Measurements from ENCODE around the gene BACE2. TPM values are rescaled to one million over a fixed set of nuclear protein-coding genes. Genes with fewer than 3 reads are reported as not detected.

Gene BACE2
- total RNA-seq, 1 donor from 2014 or later = 82.8 TPM

- no peak overlapping the region for H3K4me3 ChIP-seq (ENCODE audit: low read depth, low read length)
- DNase-seq (ENCODE audit: low read depth) = no peak
Observed at GRCh38 chr21:41204736-41205135, 36.8 kb downstream of the BACE2 start.

GRCh38 chr21:41207401-41208375 is 39.7 kb downstream of the BACE2 start:
- Histone ChIP-seq H3K4me3 (ENCODE audit: low read depth, low read length) (no peak overlapping the region), H3K36me3 (ENCODE audit: control insufficient read depth, insufficient read depth, low read length) (no peaks in the 10 kb centered on the region), H3K27me3 (ENCODE audit: control insufficient read depth, insufficient read depth, low read length) (no peaks in the 10 kb centered on the region)
- TF ChIP-seq CTCF (IDR thresholded peaks at IDR 0.05; ENCODE audit: insufficient read depth, low read length, poor library complexity, severe bottlenecking) = no peak
- peak; percentile 64 for DNase-seq (ENCODE audit: low read depth)

More at GRCh38 chr21:41204736-41205135, 36.8 kb downstream of the BACE2 start:
- no peaks in the 10 kb centered on the region for H3K27me3 ChIP-seq (ENCODE audit: control insufficient read depth, insufficient read depth, low read length)
- H3K36me3 ChIP-seq (ENCODE audit: control insufficient read depth, insufficient read depth, low read length) = no peaks in the 10 kb centered on the region
- no peak for TF ChIP-seq CTCF (IDR thresholded peaks at IDR 0.05; ENCODE audit: insufficient read depth, low read length, poor library complexity, severe bottlenecking)

GRCh38 chr21:41208376-41208763 is 40.4 kb downstream of the BACE2 start:
- Histone ChIP-seq H3K4me3 (ENCODE audit: low read depth, low read length) (no peak overlapping the region), H3K27me3 (ENCODE audit: control insufficient read depth, insufficient read depth, low read length) (no peaks in the 10 kb centered on the region), H3K36me3 (ENCODE audit: control insufficient read depth, insufficient read depth, low read length) (no peaks in the 10 kb centered on the region)
- no peak for TF ChIP-seq CTCF (IDR thresholded peaks at IDR 0.05; ENCODE audit: insufficient read depth, low read length, poor library complexity, severe bottlenecking)
- DNase-seq (ENCODE audit: low read depth) = no peak

GRCh38 chr21:41209016-41209619 is 41.2 kb downstream of the BACE2 start:
- Histone ChIP-seq H3K36me3 (ENCODE audit: control insufficient read depth, insufficient read depth, low read length) (no peaks in the 10 kb centered on the region), H3K4me3 (ENCODE audit: low read depth, low read length) (no peak overlapping the region), H3K27me3 (ENCODE audit: control insufficient read depth, insufficient read depth, low read length) (no peaks in the 10 kb centered on the region)
- TF ChIP-seq CTCF (IDR thresholded peaks at IDR 0.05; ENCODE audit: insufficient read depth, low read length, poor library complexity, severe bottlenecking) = no peak
- DNase-seq (ENCODE audit: low read depth) = no peak

GRCh38 chr21:41210426-41211059 is 42.6 kb downstream of the BACE2 start:
- H3K36me3 ChIP-seq (ENCODE audit: control insufficient read depth, insufficient read depth, low read length) = no peaks in the 10 kb centered on the region
- no peak for TF ChIP-seq CTCF (IDR thresholded peaks at IDR 0.05; ENCODE audit: insufficient read depth, low read length, poor library complexity, severe bottlenecking)
- no peak overlapping the region for H3K4me3 ChIP-seq (ENCODE audit: low read depth, low read length)
- no peak for DNase-seq (ENCODE audit: low read depth)
- H3K27me3 ChIP-seq (ENCODE audit: control insufficient read depth, insufficient read depth, low read length) = no peaks in the 10 kb centered on the region

All from kidney epithelial cell (primary cell).